H1 (cell line): ENCODE data around the gene TM2D1. TPM values are rescaled to one million over a fixed set of nuclear protein-coding genes. Genes with fewer than 3 reads are reported as not detected.

Source experiments
- CTCF ChIA-PET: fragments of 300-600 bp; sonication (Branson Sonifier 250); formaldehyde crosslinking; loops from one replicate; lab custom pipeline; 2021; ENCODE audit not compliant: partially characterized antibody; lab: Charles Lee
- POLR2A ChIA-PET: fragments of 300-600 bp; sonication (Branson Sonifier 250); formaldehyde crosslinking; loops from one replicate; lab custom pipeline; 2021; ENCODE audit warnings: inconsistent platforms; ENCODE audit not compliant: partially characterized antibody; lab: Charles Lee
- DNase-seq, 2 experiments: peaks; one replicate each; pipeline versions ENCODE4 v3.0.0 to v3.0.0-alpha.2; 2010 to 2022; ENCODE audit warnings: low spot score in 2 of 2, low read depth in 1 of 2, mixed read lengths in 1 of 2
- FAIRE-seq: peaks from 2 replicates; lab custom pipeline; 2011; peaks lifted over from hg19 to GRCh38; lab: Jason Lieb, UNC
- H2AFZ ChIP-seq: 2 replicates; pipeline ENCODE4 v1.8.1; 2012; ENCODE audit warnings: low read length, inconsistent platforms
- H2AK5ac ChIP-seq: 2 replicates; pipeline ENCODE4 v1.6.1; 2013; ENCODE audit warnings: low read depth, low read length
- H2BK120ac ChIP-seq: replicated peaks from 2 replicates; pipeline ENCODE3; 2013; ENCODE audit warnings: low read depth, low read length, inconsistent platforms
- H2BK12ac ChIP-seq: 2 replicates; pipeline ENCODE4 v1.6.1; 2013; ENCODE audit warnings: low read depth, low read length
- H2BK15ac ChIP-seq: 2 replicates; pipeline ENCODE4 v1.6.1; 2013; ENCODE audit warnings: low read length
- H2BK20ac ChIP-seq: 2 replicates; pipeline ENCODE4 v1.6.1; 2013; ENCODE audit warnings: low read length
- H2BK5ac ChIP-seq: 2 replicates; pipeline ENCODE4 v1.6.1; 2013; ENCODE audit warnings: low read depth, low read length
- H3K14ac ChIP-seq: 2 replicates; pipeline ENCODE4 v1.6.1; 2013; ENCODE audit warnings: inconsistent platforms; ENCODE audit not compliant: insufficient read length
- H3K18ac ChIP-seq: 2 replicates; pipeline ENCODE4 v1.6.1; 2013; ENCODE audit warnings: low read length; ENCODE audit errors: extremely low read depth
- H3K23ac ChIP-seq: 2 replicates; pipeline ENCODE4 v1.6.1; 2013; ENCODE audit warnings: inconsistent platforms; ENCODE audit not compliant: insufficient read length
- H3K23me2 ChIP-seq: 2 replicates; pipeline ENCODE4 v1.6.1; 2013; ENCODE audit warnings: low read depth, low read length
- H3K27ac ChIP-seq: 2 replicates; pipeline ENCODE4 v1.6.1; 2011; ENCODE audit warnings: low read depth, low read length, inconsistent platforms
- H3K27me3 ChIP-seq, 4 experiments: replicated peaks in 1 of 4; 1 replicate in 1 of 4; 2 replicates in 3 of 4; pipeline versions ENCODE4 v1.6.1 to v1.8.1; 2011 to 2013; ENCODE audit warnings: low read length in 3 of 4, mild to moderate bottlenecking in 3 of 4, inconsistent platforms in 2 of 4, mixed read lengths in 2 of 4, moderate library complexity in 1 of 4; ENCODE audit not compliant: control insufficient read depth in 3 of 4, insufficient read depth in 3 of 4; ENCODE audit errors: extremely low read depth in 1 of 4
- H3K36me3 ChIP-seq, 4 experiments: 2 replicates each; pipeline versions ENCODE4 v1.6.1 to v1.8.1; 2011 to 2013; ENCODE audit warnings: mild to moderate bottlenecking in 4 of 4, low read length in 3 of 4, moderate library complexity in 2 of 4, control low read depth in 1 of 4, inconsistent platforms in 1 of 4; ENCODE audit not compliant: insufficient read depth in 4 of 4, control insufficient read depth in 2 of 4
- H3K4ac ChIP-seq: replicated peaks from 2 replicates; pipeline ENCODE3; 2013; ENCODE audit warnings: low read length, low read depth, mixed read lengths, inconsistent platforms; ENCODE audit not compliant: insufficient read length
- H3K4me1 ChIP-seq, 4 experiments: replicated peaks in 1 of 4; 1 replicate in 1 of 4; 2 replicates in 3 of 4; pipeline versions ENCODE4 v1.6.1 to v1.8.1; 2011 to 2013; ENCODE audit warnings: low read length in 3 of 4, inconsistent platforms in 2 of 4, mixed read lengths in 1 of 4; ENCODE audit not compliant: insufficient read depth in 4 of 4, control insufficient read depth in 3 of 4
- H3K4me2 ChIP-seq, 2 experiments: 2 replicates each; pipeline versions ENCODE4 v1.6.1 to v1.8.1; 2011 to 2013; ENCODE audit warnings: low read depth in 2 of 2, low read length in 2 of 2, control low read depth in 1 of 2, inconsistent platforms in 1 of 2, mild to moderate bottlenecking in 1 of 2; ENCODE audit not compliant: insufficient read depth in 1 of 2
- H3K4me3 ChIP-seq, 4 experiments: fragments of 200-600, 300-600 bp in 1 of 4; sonication (generic), shearing (Covaris generic), sonication (Bioruptor Twin) in 1 of 4; 2 replicates each; pipeline versions ENCODE4 v1.5.1 to v1.8.1; 2011 to 2016; ENCODE audit warnings: low read length in 4 of 4, low read depth in 3 of 4, control low read depth in 2 of 4, inconsistent platforms in 2 of 4, mild to moderate bottlenecking in 2 of 4, mixed read lengths in 1 of 4, moderate library complexity in 1 of 4; ENCODE audit not compliant: insufficient read depth in 2 of 4; ENCODE audit errors: extremely low read depth in 1 of 4
- H3K56ac ChIP-seq: replicated peaks from 2 replicates; pipeline ENCODE3; 2013; ENCODE audit warnings: low read depth, mild to moderate bottlenecking, mixed read lengths, low read length, inconsistent platforms; ENCODE audit not compliant: insufficient read length
- H3K79me1 ChIP-seq: 2 replicates; pipeline ENCODE4 v1.6.1; 2013; ENCODE audit warnings: low read depth, low read length, control low read depth
- H3K79me2 ChIP-seq, 2 experiments: 2 replicates each; pipeline versions ENCODE4 v1.6.1 to v1.8.1; 2012 to 2013; ENCODE audit warnings: low read length in 2 of 2, mild to moderate bottlenecking in 2 of 2, inconsistent platforms in 1 of 2; ENCODE audit not compliant: insufficient read depth in 2 of 2, control insufficient read depth in 1 of 2
- H3K9ac ChIP-seq, 4 experiments: replicated peaks in 1 of 4; 1 replicate in 1 of 4; 2 replicates in 3 of 4; pipeline versions ENCODE4 v1.6.1 to v1.8.1; 2011 to 2013; ENCODE audit warnings: low read depth in 3 of 4, low read length in 3 of 4, control low read depth in 2 of 4, mild to moderate bottlenecking in 2 of 4, moderate library complexity in 2 of 4, inconsistent platforms in 1 of 4; ENCODE audit errors: extremely low read depth in 1 of 4
- H3K9me3 ChIP-seq, 2 experiments: 2 replicates each; pipeline versions ENCODE4 v1.6.1 to v1.8.1; 2012 to 2013; ENCODE audit warnings: mild to moderate bottlenecking in 2 of 2, moderate library complexity in 2 of 2, control low read depth in 1 of 2, inconsistent platforms in 1 of 2, low read depth in 1 of 2, low read length in 1 of 2, mixed read lengths in 1 of 2; ENCODE audit not compliant: insufficient read depth in 2 of 2
- H4K20me1 ChIP-seq, 2 experiments: replicated peaks in 1 of 2; 2 replicates each; pipeline versions ENCODE3 to v1.8.1; 2011 to 2013; ENCODE audit warnings: inconsistent platforms in 2 of 2, low read length in 2 of 2, mild to moderate bottlenecking in 1 of 2; ENCODE audit not compliant: insufficient read depth in 2 of 2, control insufficient read depth in 1 of 2
- H4K5ac ChIP-seq: 2 replicates; pipeline ENCODE4 v1.6.1; 2013; ENCODE audit warnings: low read length, low read depth, mixed read lengths, inconsistent platforms; ENCODE audit not compliant: insufficient read length
- H4K8ac ChIP-seq: 2 replicates; pipeline ENCODE4 v1.8.0; 2013; ENCODE audit warnings: mild to moderate bottlenecking, moderate library complexity, low read length, inconsistent platforms; ENCODE audit not compliant: insufficient read depth; ENCODE audit errors: extremely low read depth
- H4K91ac ChIP-seq: replicated peaks from 2 replicates; pipeline ENCODE3; 2013; ENCODE audit warnings: low read length, mixed read lengths, inconsistent platforms; ENCODE audit not compliant: insufficient read length
- CEBPB ChIP-seq: IDR thresholded peaks from 2 replicates; pipeline ENCODE4 v1.6.1; 2012; ENCODE audit warnings: low read depth, low read length
- CTBP2 ChIP-seq: IDR thresholded peaks from 2 replicates; pipeline ENCODE4 v1.7.0; 2011; ENCODE audit warnings: borderline replicate concordance, mild to moderate bottlenecking, moderate library complexity, mixed read lengths, low read length; ENCODE audit not compliant: insufficient read depth, insufficient read length
- E2F6 ChIP-seq: IDR thresholded peaks from 2 replicates; pipeline ENCODE4 v1.6.1; 2012; ENCODE audit warnings: inconsistent platforms
- EGR1 ChIP-seq: IDR thresholded peaks from 2 replicates; pipeline ENCODE4 v1.6.1; 2011; ENCODE audit warnings: low read depth, low read length, borderline replicate concordance
- EP300 ChIP-seq, 2 experiments: IDR thresholded peaks; 1 replicate in 1 of 2; 2 replicates in 1 of 2; pipeline ENCODE4 v1.6.1; 2011 to 2012; ENCODE audit warnings: low read depth in 2 of 2, low read length in 2 of 2, mild to moderate bottlenecking in 2 of 2, borderline replicate concordance in 1 of 2, inconsistent platforms in 1 of 2, moderate library complexity in 1 of 2
- EZH2 ChIP-seq: fragments of 200-600 bp; sonication (generic); IDR thresholded peaks from 2 replicates; pipeline ENCODE4 v1.7.1; 2012; ENCODE audit warnings: low read depth, mild to moderate bottlenecking, moderate library complexity, low read length, inconsistent platforms; ENCODE audit not compliant: severe bottlenecking
- FOSL1 ChIP-seq: IDR thresholded peaks from 2 replicates; pipeline ENCODE4 v1.6.1; 2011; ENCODE audit warnings: mild to moderate bottlenecking, low read depth, low read length, moderate library complexity; ENCODE audit not compliant: insufficient read depth
- HDAC6 ChIP-seq: IDR thresholded peaks from one replicate; pipeline ENCODE4 v1.7.1; 2012; ENCODE audit warnings: low read depth, mild to moderate bottlenecking, inconsistent platforms, low read length, moderate library complexity
- NRF1 ChIP-seq: IDR thresholded peaks from 2 replicates; pipeline ENCODE4 v1.6.1; 2011; ENCODE audit warnings: mild to moderate bottlenecking, low read depth, low read length, improper control_type of control experiment
- SP1 ChIP-seq: IDR thresholded peaks from 2 replicates; pipeline ENCODE4 v1.6.1; 2011; ENCODE audit warnings: low read depth, low read length
- SP4 ChIP-seq: IDR thresholded peaks from 2 replicates; pipeline ENCODE4 v1.6.1; 2012; ENCODE audit warnings: low read length, inconsistent platforms
- WGBS, 2 experiments: shearing (Covaris generic) in 1 of 2; methylation state at CpG; one replicate each; pipeline versions ENCODE4 v1.1.6 to v1.1.7; 2013 to 2015; ENCODE audit warnings: low lambda C conversion rate in 2 of 2, mixed read lengths in 2 of 2, inconsistent platforms in 1 of 2, low coverage in 1 of 2, missing lambda C conversion rate in 1 of 2; ENCODE audit not compliant: insufficient replicate concordance in 2 of 2, insufficient coverage in 1 of 2, insufficient read length in 1 of 2; ENCODE audit errors: extremely low coverage in 1 of 2, missing lambda C conversion rate in 1 of 2; 5-methylcytosine and 5-hydroxymethylcytosine counted together
- polyA plus RNA-seq, 7 experiments: library from polyadenylated mRNA; depleted of rRNA in 3 of 7; stranded (reverse) in 5 of 7; unstranded in 2 of 7; fragments of >200 nt in 5 of 7; fragments of 200-250 nt in 2 of 7; gene quantifications; 1 replicate in 5 of 7; 2 replicates in 1 of 7; 4 replicates in 1 of 7; pipeline versions ENCODE4 v1.2.1 to v1.2.3, GENCODE V29; 2011 to 2013; ENCODE audit warnings: missing spikeins in 2 of 7, mixed read lengths in 2 of 7
- total RNA-seq: library from RNA; stranded (reverse); fragmentation: NEBNext Ultra II Directional; extraction: Animal tissue kit (Norgen Biotek cat#: 25700); gene quantifications from 2 replicates; pipeline ENCODE4 v1.2.1, GENCODE V29; 2021

Gene TM2D1
- total and polyA plus RNA-seq, 2 of the 8 experiments (the other 6 are each of a cell fraction or from before 2014, with no cell fraction given), result 17.7 to 20.5 TPM

GRCh38 chr1:61708953-61709907 is 15.7 kb downstream of the TM2D1 start:
- Histone ChIP-seq H2AFZ (no peak overlapping the region), H3K23ac (no peak overlapping the region), H3K4me3 (no peak overlapping the region), H3K56ac (no peak overlapping the region), H3K27ac (no peak overlapping the region), H3K36me3 (peaks cover 0 to 35% (median 9%) of the 10 kb centered on the region in 4 experiments; a peak in 6 of 8 replicates), H3K4me2 (no peak overlapping the region), H3K4me1 (no peaks in the 10 kb centered on the region), H4K8ac (no peak overlapping the region), H3K79me2 (no peaks in the 10 kb centered on the region), H3K79me1 (no peaks in the 10 kb centered on the region), H2BK15ac (no peak overlapping the region), H3K27me3 (no peaks in the 10 kb centered on the region), H3K9me3 (no peaks in the 10 kb centered on the region), H3K14ac (no peak overlapping the region), H4K91ac (no peak overlapping the region), H4K20me1 (peaks cover 0 to 1% of the 10 kb centered on the region in 2 experiments), H3K23me2 (no peaks in the 10 kb centered on the region; the same call in 1 of the 2 replicates), H3K18ac (no peak overlapping the region), H2BK12ac (no peak overlapping the region), H2BK120ac (no peak overlapping the region), H4K5ac (no peak overlapping the region), H3K9ac (no peak overlapping the region), H2AK5ac (no peak overlapping the region), H2BK5ac (no peak overlapping the region), H3K4ac (no peak overlapping the region), H2BK20ac (no peak overlapping the region)
- no peak for DNase-seq
- CTCF ChIA-PET, result interaction anchor here (0.6 kb wide), 1 partner anchor 238 kb away, joined by 3 read pairs; no protein-coding TSS in a partner anchor
- FAIRE-seq, result no peak
- WGBS, 2 experiments, result 94% methylated on average over 7 of the region's 7 CpGs; no CpG with 5 or more reads in 1 of the 2 experiments
- POLR2A ChIA-PET, result no interaction called here
- TF ChIP-seq SP4, result no peak
- TF ChIP-seq NRF1, result no peak
- TF ChIP-seq CEBPB, result no peak
- TF ChIP-seq CTBP2, result no peak
- TF ChIP-seq HDAC6, result no peak
- TF ChIP-seq EP300 (IDR thresholded peaks at IDR 0.05; ENCODE audit: borderline replicate concordance in 1 of 2, low read depth in 2 of 2, low read length in 2 of 2), result no peak
- no peak for TF ChIP-seq EGR1
- TF ChIP-seq EZH2, result no peak
- TF ChIP-seq E2F6, result no peak
- no peak for TF ChIP-seq SP1
- no peak for TF ChIP-seq FOSL1
